ENCODE measurements around the gene CLK2.
"Not testable (repeated sequence)": the region's sequence is repeated elsewhere in the genome, so short reads cannot be mapped to it uniquely, and the experiment has no call there.

Gene CLK2

GRCh38 chr1:155236451-155236850, 36.9 kb downstream of the CLK2 start:
- DNase-seq: no peak

DNA sequence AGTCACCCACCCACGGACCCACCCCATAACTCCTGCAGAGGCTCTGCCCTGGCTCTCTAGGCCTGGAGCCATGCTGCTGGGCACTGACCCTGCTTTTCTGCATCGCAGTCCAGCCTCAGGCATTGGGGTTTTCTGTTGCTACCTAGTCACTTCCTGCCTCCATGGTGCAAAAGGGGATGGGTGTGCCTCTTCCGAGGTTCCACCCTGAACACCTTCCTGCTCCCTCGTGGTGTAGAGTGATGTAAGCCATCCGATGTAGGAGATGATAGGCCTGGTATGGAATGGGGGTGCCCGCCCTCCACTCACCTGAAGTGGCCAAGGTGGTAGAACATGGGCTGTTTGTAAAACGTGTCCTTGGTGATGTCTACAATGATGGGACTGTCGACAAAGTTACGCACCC, 37.9 kb downstream of the CLK2 start:
- DNase-seq: not testable (repeated sequence)

GRCh38 chr1:155233502-155233901, 39.8 kb downstream of the CLK2 start:
- DNase-seq: not testable (repeated sequence)

DNA sequence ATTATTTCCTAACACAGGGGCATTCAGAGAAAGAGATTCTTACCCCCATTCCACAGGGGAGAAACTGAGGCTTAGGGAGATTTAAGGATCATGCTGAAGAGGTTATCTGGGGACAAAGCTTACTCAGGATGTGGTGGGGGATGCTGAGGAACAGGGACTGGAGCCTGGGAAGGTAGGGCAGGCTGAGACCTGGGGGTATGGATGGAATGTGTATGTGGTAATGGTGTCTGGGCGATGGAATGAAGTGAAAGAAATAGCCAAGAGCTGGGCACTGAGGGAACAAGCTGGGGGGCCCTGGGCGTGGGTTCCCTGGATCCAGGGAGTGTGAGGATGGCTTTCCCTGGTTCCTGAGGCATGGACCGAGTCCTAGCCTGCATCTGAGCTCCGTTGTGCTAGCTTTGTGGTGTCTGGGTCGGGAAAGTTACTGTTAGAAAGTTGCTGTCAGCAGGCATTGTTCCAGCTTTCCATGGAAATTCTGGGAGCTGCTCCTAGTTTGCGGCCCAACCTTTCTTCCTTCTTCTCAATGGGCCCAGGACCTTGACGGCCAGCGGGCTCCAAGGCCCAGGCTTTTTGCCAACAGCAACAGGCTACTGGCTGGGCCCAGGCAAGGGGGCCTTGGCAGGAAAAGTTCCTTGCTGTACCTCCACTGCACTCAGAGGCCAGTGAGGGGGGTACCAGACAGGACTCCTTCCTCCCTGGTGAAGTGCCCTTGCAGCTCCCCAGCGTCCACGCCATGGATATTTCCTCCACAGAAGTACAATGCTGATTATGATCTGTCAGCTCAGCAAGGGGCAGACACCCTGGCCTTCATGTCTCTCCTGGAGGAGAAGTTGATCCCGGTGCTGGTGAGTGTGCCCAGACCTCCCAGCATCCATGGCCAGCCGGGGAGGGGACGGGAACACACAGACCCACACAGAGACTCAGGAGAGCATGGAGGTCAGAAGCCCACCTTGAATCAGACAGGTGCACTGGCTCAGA, 41.0 kb downstream of the CLK2 start:
- DNase-seq: not testable (repeated sequence)

GRCh38 chr1:155231302-155231701, 42.0 kb downstream of the CLK2 start:
- not testable (repeated sequence) for DNase-seq

DNA sequence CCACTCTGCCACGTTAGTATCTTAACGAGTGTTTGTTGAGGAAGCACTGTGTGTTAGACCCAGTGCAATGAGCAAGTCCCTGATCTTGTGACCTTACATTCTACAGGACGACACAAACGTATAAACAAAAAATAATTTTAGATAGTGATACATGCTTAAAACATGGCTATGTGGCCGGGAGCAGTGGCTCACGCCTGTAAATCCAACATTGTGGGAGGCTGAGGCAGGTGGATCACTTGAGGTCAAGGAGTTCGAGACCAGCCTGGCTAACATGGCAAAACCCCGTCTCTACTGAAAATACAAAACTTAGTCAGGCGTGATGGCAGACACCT, 45.2 kb downstream of the CLK2 start:
- no peak for DNase-seq

GRCh38 chr1:155227261-155228095, 45.8 kb downstream of the CLK2 start:
- DNase-seq: peak; percentile 89 to 96

- DNase-seq: peak in 1 of 2 experiments; percentile 55
Measured at GRCh38 chr1:155226910-155227260, 46.4 kb downstream of the CLK2 start.

GRCh38 chr1:155226188-155226909, 47.0 kb downstream of the CLK2 start:
- peak; percentile 64 to 80 for DNase-seq

GRCh38 chr1:155225404-155225759, 47.9 kb downstream of the CLK2 start:
- DNase-seq: not testable (repeated sequence)

- no peak for DNase-seq
Measured at GRCh38 chr1:155223047-155223446, 50.3 kb downstream of the CLK2 start.

DNA sequence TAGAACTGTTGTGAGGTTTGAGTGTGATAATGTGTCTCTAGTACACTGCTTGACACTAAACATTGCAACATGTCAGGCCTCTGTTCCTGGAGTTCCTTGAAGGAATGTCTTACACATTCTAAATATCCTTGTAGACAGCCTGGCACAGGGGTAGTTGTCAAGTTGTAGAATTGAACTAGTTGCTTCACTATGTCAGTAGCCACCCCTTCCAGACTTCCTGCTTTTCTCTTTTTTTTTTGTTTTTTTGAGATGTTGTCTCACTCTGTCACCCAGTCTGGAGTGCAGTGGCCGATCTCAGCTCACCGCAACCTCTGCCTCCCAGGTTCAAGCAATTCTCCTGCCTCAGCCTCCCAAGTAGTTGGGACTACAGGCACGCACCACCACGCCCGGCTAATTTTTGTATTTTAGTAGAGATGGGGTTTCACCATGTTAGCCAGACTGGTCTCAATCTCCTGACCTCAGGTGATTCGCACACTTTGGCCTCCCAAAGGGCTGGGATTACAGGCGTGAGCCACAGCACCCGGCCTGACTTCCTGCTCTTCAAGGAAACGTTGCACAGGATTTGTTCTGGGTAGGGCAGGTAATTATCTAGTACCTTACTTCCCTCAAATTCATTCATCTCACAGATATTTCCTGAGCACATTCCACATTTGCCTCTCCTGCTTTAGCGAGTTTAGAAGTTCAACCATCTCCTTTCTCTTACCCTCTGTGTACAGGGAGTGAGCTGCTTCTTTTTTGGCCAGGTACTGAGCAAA, 52.9 kb downstream of the CLK2 start:
- not testable (repeated sequence) for DNase-seq

GRCh38 chr1:155219592-155220031, 53.7 kb downstream of the CLK2 start:
- DNase-seq: no peak

DNA sequence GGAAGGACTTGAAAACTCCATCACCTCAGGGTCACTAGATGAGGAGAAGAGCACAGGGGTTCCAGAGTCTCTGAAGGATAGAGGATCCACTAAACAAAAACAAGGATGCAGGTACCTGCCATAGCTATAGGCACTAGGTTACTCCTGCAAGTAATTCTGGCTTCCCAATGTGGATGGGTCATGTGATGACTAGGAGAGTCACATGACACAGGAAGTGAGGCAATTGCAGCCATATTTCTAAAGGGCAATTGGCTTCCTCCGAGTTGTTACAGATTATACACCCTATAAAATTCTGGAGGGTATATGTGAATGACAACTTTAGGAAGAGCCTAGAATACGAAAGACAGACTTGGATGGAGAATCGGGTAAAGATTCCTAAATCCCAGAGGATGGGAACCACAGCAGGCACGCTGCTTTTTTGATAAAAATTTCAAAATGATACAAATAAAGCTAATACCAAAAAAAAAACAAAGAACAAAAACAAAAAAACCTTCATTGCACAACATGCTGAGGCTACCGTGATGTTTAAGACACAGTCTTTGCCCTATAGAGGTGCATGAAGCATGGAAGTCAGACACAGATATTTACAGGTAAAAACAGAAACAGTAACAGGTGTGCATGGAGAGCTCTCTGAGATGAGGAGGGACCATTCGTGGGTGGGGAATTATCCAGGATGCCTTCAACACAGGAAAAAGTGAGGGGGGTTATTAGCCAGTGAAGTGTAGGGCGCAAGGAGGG, 54.3 kb downstream of the CLK2 start:
- DNase-seq: no peak

GRCh38 chr1:155214702-155215101, 58.6 kb downstream of the CLK2 start:
- not testable (repeated sequence) for DNase-seq

Measured in SW 1271 (cell line).